Fibroblast of the conjunctiva (primary cell): Measurements from ENCODE around the gene ZNF101.

Experiments used
- DNase-seq: peaks from one replicate; pipeline ENCODE4 v3.0.0-alpha.2; 2010; ENCODE audit warnings: low read depth

ZNF101 gene

DNA sequence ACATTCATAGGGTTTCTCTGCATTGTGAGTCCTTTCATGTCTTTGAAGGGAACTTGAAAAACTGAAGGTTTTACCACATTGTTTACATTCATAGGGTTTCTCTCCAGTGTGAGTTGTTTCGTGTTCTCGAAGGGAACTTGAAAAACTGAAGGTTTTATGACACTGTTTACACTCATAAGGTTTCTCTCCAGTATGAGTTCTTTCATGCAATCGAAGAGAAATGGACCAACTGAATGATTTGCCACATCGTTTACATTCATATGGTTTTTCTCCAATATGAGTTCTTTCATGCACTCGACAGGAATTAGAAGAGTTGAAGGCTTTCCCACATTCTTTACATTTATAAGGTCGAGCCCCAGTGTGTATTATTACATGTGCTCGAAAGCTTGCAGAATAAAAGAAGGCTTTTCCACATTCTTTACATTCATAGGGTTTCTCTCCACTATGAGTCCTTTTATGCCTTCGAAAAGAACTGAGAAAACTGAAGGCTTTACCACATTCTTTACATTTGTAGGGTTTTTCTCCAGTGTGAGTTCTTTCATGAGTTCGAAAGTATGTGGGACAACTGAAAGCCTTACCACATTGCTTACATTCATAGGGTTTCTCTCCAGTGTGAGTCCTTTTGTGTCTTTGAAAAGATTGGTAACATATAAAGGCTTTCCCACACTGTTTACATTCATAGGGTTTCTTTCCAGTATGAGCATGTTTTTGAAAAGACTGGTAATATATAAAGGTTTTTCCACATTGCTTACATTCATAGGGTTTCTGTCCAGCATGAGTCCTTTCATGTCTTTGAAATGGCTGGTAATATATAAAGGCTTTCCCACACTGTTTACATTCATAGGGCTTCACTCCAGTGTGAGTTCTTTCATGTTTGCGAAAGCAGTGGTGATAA, 43.5 kb downstream of the ZNF101 start:
- DNase-seq: no peak

DNA sequence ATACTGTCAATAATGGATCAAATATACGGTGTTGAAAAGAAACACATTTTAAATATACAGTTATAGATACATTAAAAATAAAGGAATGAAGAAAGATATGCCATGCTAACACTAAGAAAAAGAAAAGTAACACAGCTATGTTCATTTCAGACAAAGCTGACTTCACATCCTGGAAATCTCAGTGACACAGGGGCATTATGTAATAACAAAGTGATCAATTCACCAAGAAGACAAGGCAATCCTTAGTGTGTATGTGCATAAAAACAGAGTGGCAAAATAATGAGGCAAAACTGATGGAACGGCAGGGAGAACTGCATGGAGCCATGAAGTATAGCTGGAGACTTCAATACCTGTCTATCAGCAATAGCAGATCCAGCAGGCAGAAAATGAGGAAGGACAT, 51.2 kb downstream of the ZNF101 start:
- DNase-seq: no peak

DNA sequence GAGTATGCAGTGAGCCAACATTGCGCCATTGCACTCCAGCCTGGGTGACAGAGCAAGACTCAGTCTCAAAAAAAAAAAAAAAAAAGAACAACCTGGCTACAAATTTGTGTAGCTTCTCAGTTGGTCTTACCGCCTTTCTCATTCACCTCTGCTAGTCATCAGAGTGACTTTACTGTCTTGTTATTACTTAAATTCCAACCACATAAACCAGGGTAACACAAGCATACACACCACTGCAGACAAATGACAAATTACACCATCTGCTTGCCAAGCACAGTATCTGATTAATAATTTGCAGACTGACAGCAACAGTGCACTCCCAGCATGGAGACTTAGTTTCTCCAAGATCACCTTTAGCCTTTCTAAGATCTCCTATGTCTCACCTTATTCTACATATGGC, 53.3 kb downstream of the ZNF101 start:
- no peak for DNase-seq

DNA sequence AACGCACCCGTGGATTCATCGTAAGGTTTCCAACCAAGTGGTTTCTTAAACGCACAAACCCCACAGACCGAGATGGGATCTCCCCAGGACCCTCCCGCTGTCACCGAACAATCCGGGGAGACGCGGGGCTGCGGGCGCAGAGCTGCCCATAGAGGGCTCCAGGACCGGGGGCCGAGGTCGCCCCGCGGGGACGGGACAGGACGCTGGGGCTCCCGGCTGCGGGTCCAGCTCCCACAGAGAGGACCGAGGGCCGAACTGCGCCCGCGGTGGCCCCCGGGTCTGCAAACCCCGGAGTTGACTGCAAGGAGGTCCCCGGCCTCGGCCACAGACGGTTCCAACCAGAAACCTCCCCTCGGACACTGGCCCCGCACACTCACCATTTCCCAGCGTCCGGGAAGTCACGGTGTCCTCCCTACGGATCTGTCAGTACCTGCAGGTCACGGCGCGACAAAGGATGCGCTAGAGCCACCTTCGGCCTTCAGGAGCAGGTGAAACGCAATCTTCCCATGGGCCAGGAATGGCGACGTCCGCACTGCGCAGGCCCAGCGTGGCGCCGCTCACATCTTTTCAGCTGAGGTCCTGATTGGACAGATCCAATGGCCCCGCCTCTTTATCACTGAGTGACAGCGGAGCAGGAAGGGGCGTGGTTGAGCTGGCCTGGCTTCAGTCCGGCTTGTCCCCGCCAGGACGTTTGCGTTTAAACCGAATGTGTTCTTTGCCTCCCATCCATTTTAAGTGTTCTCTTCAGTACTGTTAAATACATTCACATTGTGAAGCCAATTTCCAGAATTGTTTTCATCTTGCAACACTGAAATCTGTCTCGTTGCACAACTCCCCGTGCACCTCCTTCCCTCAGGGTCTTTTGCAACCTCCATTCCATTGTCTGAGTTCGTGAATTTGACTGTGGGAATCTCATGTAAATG, 64.2 kb downstream of the ZNF101 start, which contains the start of gene ZNF14:
ZNF14 (minus strand) TSS at position 534 of the 923 bp plus-strand sequence; CDS start at position 380, 154 bp downstream.
- peak; percentile 87 for DNase-seq
